SK-N-MC (cell line): ENCODE measurements around the gene ABCA6.
"Not testable (repeated sequence)": the region's sequence is repeated elsewhere in the genome, so short reads cannot be mapped to it uniquely, and the experiment has no call there.

Source experiments
- EZH2 ChIP-seq: fragments of 200-600 bp; sonication (generic); IDR thresholded peaks from one replicate; pipeline ENCODE4 v1.6.1; 2017; ENCODE audit warnings: antibody characterized with exemption
- FOXP2 ChIP-seq: optimal IDR thresholded peaks from 2 replicates; pipeline ENCODE3; 2011; ENCODE audit warnings: mild to moderate bottlenecking, moderate library complexity; ENCODE audit not compliant: insufficient read depth; ENCODE audit errors: extremely low read length, control extremely low read depth
- POLR2AphosphoS5 ChIP-seq: IDR thresholded peaks from 2 replicates; pipeline ENCODE4 v1.6.1; 2012; ENCODE audit warnings: mild to moderate bottlenecking, low read depth, low read length, borderline replicate concordance

GRCh38 chr17:69072803-69073256 lies 68.9 kb downstream of the ABCA6 start:
- not testable (repeated sequence) for TF ChIP-seq FOXP2, POLR2AphosphoS5, EZH2
